Measurements from ENCODE around the gene TTLL11.

DNA sequence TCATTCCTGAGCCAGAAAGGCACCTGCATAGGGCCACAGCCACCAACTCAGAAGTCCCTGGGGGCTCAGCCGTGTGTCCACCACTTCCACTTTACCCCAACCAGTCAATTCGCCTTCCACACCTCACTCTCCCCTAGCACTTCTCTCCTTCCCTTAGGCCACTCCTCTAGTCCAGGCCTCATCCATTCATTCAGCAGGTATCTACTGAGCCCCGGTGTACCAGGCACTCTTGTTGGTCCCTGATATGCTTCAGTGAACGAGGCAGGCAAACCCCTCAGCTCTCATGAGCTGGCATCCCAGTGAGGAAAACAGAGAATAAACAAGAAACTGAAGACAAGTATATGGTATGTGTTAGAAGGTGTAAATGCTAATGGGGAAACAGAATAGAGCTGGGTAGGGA, 37.7 kb upstream of the TTLL11 start:
- TF ChIP-seq, protein P1, sequence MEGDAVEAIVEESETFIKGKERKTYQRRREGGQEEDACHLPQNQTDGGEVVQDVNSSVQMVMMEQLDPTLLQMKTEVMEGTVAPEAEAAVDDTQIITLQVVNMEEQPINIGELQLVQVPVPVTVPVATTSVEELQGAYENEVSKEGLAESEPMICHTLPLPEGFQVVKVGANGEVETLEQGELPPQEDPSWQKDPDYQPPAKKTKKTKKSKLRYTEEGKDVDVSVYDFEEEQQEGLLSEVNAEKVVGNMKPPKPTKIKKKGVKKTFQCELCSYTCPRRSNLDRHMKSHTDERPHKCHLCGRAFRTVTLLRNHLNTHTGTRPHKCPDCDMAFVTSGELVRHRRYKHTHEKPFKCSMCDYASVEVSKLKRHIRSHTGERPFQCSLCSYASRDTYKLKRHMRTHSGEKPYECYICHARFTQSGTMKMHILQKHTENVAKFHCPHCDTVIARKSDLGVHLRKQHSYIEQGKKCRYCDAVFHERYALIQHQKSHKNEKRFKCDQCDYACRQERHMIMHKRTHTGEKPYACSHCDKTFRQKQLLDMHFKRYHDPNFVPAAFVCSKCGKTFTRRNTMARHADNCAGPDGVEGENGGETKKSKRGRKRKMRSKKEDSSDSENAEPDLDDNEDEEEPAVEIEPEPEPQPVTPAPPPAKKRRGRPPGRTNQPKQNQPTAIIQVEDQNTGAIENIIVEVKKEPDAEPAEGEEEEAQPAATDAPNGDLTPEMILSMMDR (IDR thresholded peaks at IDR 0.05), result no peak
- no peak for TF ChIP-seq POLR2AphosphoS5 (IDR thresholded peaks at IDR 0.05)

Measured in transverse colon (tissue), 4 donors.